MM.1S (cell line): Measurements from ENCODE around the gene TLR7.

ENCODE experiments used
- EZH2 ChIP-seq: fragments of 300-600 bp; sonication (generic); optimal IDR thresholded peaks from 2 replicates; pipeline ENCODE3; 2017; ENCODE audit warnings: low read depth, mild to moderate bottlenecking, antibody characterized with exemption, low read length, mixed read lengths
- TF ChIP-seq, protein P1 (sequence below): fragments of 300-600 bp; sonication (generic); IDR thresholded peaks from 2 replicates; pipeline ENCODE4 v1.5.1; 2016; ENCODE audit warnings: antibody characterized with exemption, low read length, mixed read lengths

DNA sequence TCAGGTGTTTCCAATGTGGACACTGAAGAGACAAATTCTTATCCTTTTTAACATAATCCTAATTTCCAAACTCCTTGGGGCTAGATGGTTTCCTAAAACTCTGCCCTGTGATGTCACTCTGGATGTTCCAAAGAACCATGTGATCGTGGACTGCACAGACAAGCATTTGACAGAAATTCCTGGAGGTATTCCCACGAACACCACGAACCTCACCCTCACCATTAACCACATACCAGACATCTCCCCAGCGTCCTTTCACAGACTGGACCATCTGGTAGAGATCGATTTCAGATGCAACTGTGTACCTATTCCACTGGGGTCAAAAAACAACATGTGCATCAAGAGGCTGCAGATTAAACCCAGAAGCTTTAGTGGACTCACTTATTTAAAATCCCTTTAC is 18.6 kb downstream of the TLR7 start:
- TF ChIP-seq, protein P1, sequence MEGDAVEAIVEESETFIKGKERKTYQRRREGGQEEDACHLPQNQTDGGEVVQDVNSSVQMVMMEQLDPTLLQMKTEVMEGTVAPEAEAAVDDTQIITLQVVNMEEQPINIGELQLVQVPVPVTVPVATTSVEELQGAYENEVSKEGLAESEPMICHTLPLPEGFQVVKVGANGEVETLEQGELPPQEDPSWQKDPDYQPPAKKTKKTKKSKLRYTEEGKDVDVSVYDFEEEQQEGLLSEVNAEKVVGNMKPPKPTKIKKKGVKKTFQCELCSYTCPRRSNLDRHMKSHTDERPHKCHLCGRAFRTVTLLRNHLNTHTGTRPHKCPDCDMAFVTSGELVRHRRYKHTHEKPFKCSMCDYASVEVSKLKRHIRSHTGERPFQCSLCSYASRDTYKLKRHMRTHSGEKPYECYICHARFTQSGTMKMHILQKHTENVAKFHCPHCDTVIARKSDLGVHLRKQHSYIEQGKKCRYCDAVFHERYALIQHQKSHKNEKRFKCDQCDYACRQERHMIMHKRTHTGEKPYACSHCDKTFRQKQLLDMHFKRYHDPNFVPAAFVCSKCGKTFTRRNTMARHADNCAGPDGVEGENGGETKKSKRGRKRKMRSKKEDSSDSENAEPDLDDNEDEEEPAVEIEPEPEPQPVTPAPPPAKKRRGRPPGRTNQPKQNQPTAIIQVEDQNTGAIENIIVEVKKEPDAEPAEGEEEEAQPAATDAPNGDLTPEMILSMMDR, result no peak
- no peak for TF ChIP-seq EZH2
